ENCODE measurements around the gene PHLDB2. TPM values are rescaled to one million over a fixed set of nuclear protein-coding genes. Genes with fewer than 3 reads are reported as not detected.
A peak's percentile ranks its signal among the peaks of the same experiment; 100 is the strongest.

Gene PHLDB2
- total and polyA plus RNA-seq, 2 of the 8 experiments (the other 6 are each of a cell fraction or from before 2014, with no cell fraction given): 5.8 to 22.6 TPM

- H3K56ac ChIP-seq (replicated peaks; ENCODE audit: insufficient read length, low read depth, low read length): no peak overlapping the region
- no peak overlapping the region for H3K14ac ChIP-seq (ENCODE audit: insufficient read length)
- ChIA-PET CTCF (ENCODE audit: partially characterized antibody) (interaction anchor here (1.0 to 2.0 kb wide), 4 partner anchors 9 to 168 kb away, joined by 3 to 6 read pairs (median 4); no protein-coding TSS in a partner anchor), POLR2A (ENCODE audit: partially characterized antibody) (interaction anchor here (1.0 to 1.4 kb wide), 2 partner anchors 24 to 73 kb away, joined by 3 to 4 read pairs; no protein-coding TSS in a partner anchor)
- DNase-seq (ENCODE audit: low read depth in 1 of 2, low spot score in 2 of 2): no peak
- no peaks in the 10 kb centered on the region for H3K27me3 ChIP-seq (replicated peaks in 1 of 4; ENCODE audit: control insufficient read depth in 3 of 4, extremely low read depth in 1 of 4, insufficient read depth in 3 of 4, low read length in 3 of 4)
- H3K27ac ChIP-seq (ENCODE audit: low read depth, low read length): no peak overlapping the region
- no peaks in the 10 kb centered on the region for H3K9me3 ChIP-seq (ENCODE audit: insufficient read depth in 2 of 2, low read depth in 1 of 2, low read length in 1 of 2)
- H2BK5ac ChIP-seq (ENCODE audit: low read depth, low read length): no peak overlapping the region
- H3K18ac ChIP-seq (ENCODE audit: extremely low read depth, low read length): no peak overlapping the region
- no peak overlapping the region for H2BK15ac ChIP-seq (ENCODE audit: low read length)
- no peak overlapping the region for H4K8ac ChIP-seq (ENCODE audit: extremely low read depth, insufficient read depth, low read length)
- no peaks in the 10 kb centered on the region for H4K20me1 ChIP-seq (replicated peaks in 1 of 2; ENCODE audit: control insufficient read depth in 1 of 2, insufficient read depth in 2 of 2, low read length in 2 of 2)
- no peak overlapping the region for H2BK120ac ChIP-seq (replicated peaks; ENCODE audit: low read depth, low read length)
- H2BK12ac ChIP-seq (ENCODE audit: low read depth, low read length): no peak overlapping the region
- no peak overlapping the region for H4K5ac ChIP-seq (ENCODE audit: insufficient read length, low read depth, low read length)
- peak; percentile 50 for FAIRE-seq
- H3K4me1 ChIP-seq (replicated peaks in 1 of 4; ENCODE audit: control insufficient read depth in 3 of 4, insufficient read depth in 4 of 4, low read length in 3 of 4): peaks cover 0 to 4% (median 0%) of the 10 kb centered on the region in 4 experiments; a peak in 2 of 7 replicates
- no peak overlapping the region for H3K4me3 ChIP-seq (ENCODE audit: extremely low read depth in 1 of 4, insufficient read depth in 2 of 4, low read depth in 3 of 4, low read length in 4 of 4)
- H3K23ac ChIP-seq (ENCODE audit: insufficient read length): no peak overlapping the region
- 0 out of 4 replicates have a peak, but pooled peaks have one; percentile 17 to 20 for TF ChIP-seq RAD21 (IDR thresholded peaks at IDR 0.05 in 1 of 2, conservative IDR thresholded peaks at IDR 0.05 in 1 of 2; ENCODE audit: low read depth in 2 of 2, low read length in 2 of 2)
- no peak for TF ChIP-seq SAP30 (IDR thresholded peaks at IDR 0.05; ENCODE audit: insufficient read depth, insufficient replicate concordance, low read length)
- H4K91ac ChIP-seq (replicated peaks; ENCODE audit: insufficient read length, low read length): no peak overlapping the region
- peaks cover 0 to 5% of the 10 kb centered on the region in 2 experiments; a peak in 1 of 4 replicates for H3K79me2 ChIP-seq (ENCODE audit: control insufficient read depth in 1 of 2, insufficient read depth in 2 of 2, low read length in 2 of 2)
- H3K4ac ChIP-seq (replicated peaks; ENCODE audit: insufficient read length, low read depth, low read length): no peak overlapping the region
- H2AFZ ChIP-seq (ENCODE audit: low read length): no peak overlapping the region
- no peaks in the 10 kb centered on the region for H3K79me1 ChIP-seq (ENCODE audit: low read depth, low read length)
- no peaks in the 10 kb centered on the region for H3K36me3 ChIP-seq (ENCODE audit: control insufficient read depth in 2 of 4, insufficient read depth in 4 of 4, low read length in 3 of 4)
- no peak overlapping the region for H2AK5ac ChIP-seq (ENCODE audit: low read depth, low read length)
- H3K23me2 ChIP-seq (ENCODE audit: low read depth, low read length): no peaks in the 10 kb centered on the region
- 82% methylated on average over 11 of the region's 11 CpGs; no CpG with 5 or more reads in 1 of the 2 experiments for WGBS, 2 experiments (ENCODE audit: extremely low coverage in 1 of 2, insufficient coverage in 1 of 2, insufficient read length in 1 of 2, insufficient replicate concordance in 2 of 2, low coverage in 1 of 2, low lambda C conversion rate in 2 of 2, missing lambda C conversion rate in 1 of 2)
- no peak overlapping the region for H3K9ac ChIP-seq (replicated peaks in 1 of 4; ENCODE audit: extremely low read depth in 1 of 4, low read depth in 3 of 4, low read length in 3 of 4)
- no peak overlapping the region for H3K4me2 ChIP-seq (ENCODE audit: insufficient read depth in 1 of 2, low read depth in 2 of 2, low read length in 2 of 2)
- no peak overlapping the region for H2BK20ac ChIP-seq (ENCODE audit: low read length)
Measured at GRCh38 chr3:111884411-111885018, 25.4 kb downstream of the PHLDB2 start.

All from H1 (cell line).